Prostate gland (tissue), 2 donors: ENCODE measurements around the gene CCDC124.

Source experiments
- CTCF ChIP-seq, 4 experiments: fragments of 200-600 bp in 2 of 4; fragments of 450-650 bp in 2 of 4; sonication (generic) in 2 of 4; IDR thresholded peaks; 1 replicate in 3 of 4; 2 replicates in 1 of 4; pipeline ENCODE4 v1.5.1; 2016 to 2019; ENCODE audit warnings: antibody characterized with exemption in 4 of 4, mild to moderate bottlenecking in 2 of 4, moderate library complexity in 2 of 4
- POLR2A ChIP-seq: fragments of 450-650 bp; IDR thresholded peaks from one replicate; pipeline ENCODE4 v1.6.1; 2016; ENCODE audit warnings: antibody characterized with exemption, mild to moderate bottlenecking
- POLR2AphosphoS5 ChIP-seq: sonication (generic); formaldehyde crosslinking; IDR thresholded peaks from one replicate; pipeline ENCODE4 v1.6.1; 2017; ENCODE audit warnings: antibody characterized with exemption

GRCh38 chr19:17977488-17977887 lies 44.7 kb downstream of the CCDC124 start:
- no peak for TF ChIP-seq CTCF (IDR thresholded peaks at IDR 0.05)
- TF ChIP-seq POLR2A = no peak
- TF ChIP-seq POLR2AphosphoS5 = no peak
